ENCODE measurements around the gene IL11RA. TPM values are rescaled to one million over a fixed set of nuclear protein-coding genes. Genes with fewer than 3 reads are reported as not detected.

The IL11RA gene
- total and polyA plus RNA-seq, 9 donors, result 95.8 to 181 (median 137) TPM

- H3K4me3 ChIP-seq (ENCODE audit: low read length), result peak within 1 kb of the TSS; percentile 79
- WGBS (ENCODE audit: insufficient coverage), result under 1% methylated on average over 74 of the region's 77 CpGs
These were observed 39.9 kb upstream of the IL11RA start, which contains the start of gene RPP25L for GRCh38 chr9:34611811-34612787. Gene RPP25L, minus strand, starts transcription at chr9:34612097. Its CDS starts 801 bp downstream, at chr9:34611296.

GRCh38 chr9:34612788-34613390 is 39.1 kb upstream of the IL11RA start:
- no peaks in the 10 kb centered on the region for H3K27me3 ChIP-seq (ENCODE audit: control insufficient read depth, insufficient read depth, low read length)
- 1% methylated on average over 13 of the region's 15 CpGs for whole genome bisulfite sequencing (ENCODE audit: insufficient coverage)
- H3K9me3 ChIP-seq (replicated peaks; ENCODE audit: control insufficient read depth, low read depth, low read length), result no peaks in the 10 kb centered on the region
- peaks cover 23% of the 10 kb centered on the region for H3K4me1 ChIP-seq (ENCODE audit: control insufficient read depth, insufficient read depth, low read length)
- peak; percentile 89 for DNase-seq
- peak overlapping the region; percentile 79 for H3K4me3 ChIP-seq (ENCODE audit: low read length)
- peaks cover 37% of the 10 kb centered on the region for H3K36me3 ChIP-seq (ENCODE audit: control insufficient read depth, insufficient read depth, low read length)
- peak overlapping the region; percentile 84 for H3K27ac ChIP-seq (ENCODE audit: low read length)

More at GRCh38 chr9:34611811-34612787, 39.9 kb upstream of the IL11RA start, which contains the start of gene RPP25L:
- Histone ChIP-seq H3K9me3 (replicated peaks; ENCODE audit: control insufficient read depth, low read depth, low read length) (no peaks in the 10 kb centered on the region), H3K4me1 (ENCODE audit: control insufficient read depth, insufficient read depth, low read length) (peaks cover 23% of the 10 kb centered on the region), H3K36me3 (ENCODE audit: control insufficient read depth, insufficient read depth, low read length) (peaks cover 29% of the 10 kb centered on the region), H3K27ac (ENCODE audit: low read length) (peak within 1 kb of the TSS; percentile 84), H3K27me3 (ENCODE audit: control insufficient read depth, insufficient read depth, low read length) (no peaks in the 10 kb centered on the region)
- DNase-seq, result peak; percentile 96

GRCh38 chr9:34615132-34615531 is 36.9 kb upstream of the IL11RA start:
- DNase-seq, result no peak
- H3K4me3 ChIP-seq (ENCODE audit: low read length), result no peak overlapping the region
- peaks cover 45% of the 10 kb centered on the region for H3K36me3 ChIP-seq (ENCODE audit: control insufficient read depth, insufficient read depth, low read length)
- no peak overlapping the region for H3K27ac ChIP-seq (ENCODE audit: low read length)
- peaks cover 31% of the 10 kb centered on the region for H3K4me1 ChIP-seq (ENCODE audit: control insufficient read depth, insufficient read depth, low read length)
- no peaks in the 10 kb centered on the region for H3K27me3 ChIP-seq (ENCODE audit: control insufficient read depth, insufficient read depth, low read length)
- H3K9me3 ChIP-seq (replicated peaks; ENCODE audit: control insufficient read depth, low read depth, low read length), result no peaks in the 10 kb centered on the region
- WGBS (ENCODE audit: insufficient coverage), result 20% methylated on average over 1 of the region's 2 CpGs

- H3K4me3 ChIP-seq (ENCODE audit: low read length), result peak within 1 kb of the TSS; percentile 95
- H3K27ac ChIP-seq (ENCODE audit: low read length), result peak within 1 kb of the TSS; percentile 20
- peaks cover 22% of the 10 kb centered on the region for H3K4me1 ChIP-seq (ENCODE audit: control insufficient read depth, insufficient read depth, low read length)
- 3% methylated on average over 41 of the region's 43 CpGs for WGBS (ENCODE audit: insufficient coverage)
- H3K9me3 ChIP-seq (replicated peaks; ENCODE audit: control insufficient read depth, low read depth, low read length), result peaks cover 4% of the 10 kb centered on the region
- peaks cover 44% of the 10 kb centered on the region for H3K27me3 ChIP-seq (ENCODE audit: control insufficient read depth, insufficient read depth, low read length)
- H3K36me3 ChIP-seq (ENCODE audit: control insufficient read depth, insufficient read depth, low read length), result peaks cover 32% of the 10 kb centered on the region
- peak; percentile 98 for DNase-seq
These were observed 31.7 kb upstream of the IL11RA start, which contains the start of gene DCTN3 for GRCh38 chr9:34620061-34620994. Gene DCTN3, minus strand, starts transcription at chr9:34620495. Its CDS starts 31 bp downstream, at chr9:34620464.

GRCh38 chr9:34623374-34624235 is 28.4 kb upstream of the IL11RA start:
- H3K27me3 ChIP-seq (ENCODE audit: control insufficient read depth, insufficient read depth, low read length), result peaks cover 75% of the 10 kb centered on the region
- H3K4me1 ChIP-seq (ENCODE audit: control insufficient read depth, insufficient read depth, low read length), result peaks cover 22% of the 10 kb centered on the region
- peaks cover 3% of the 10 kb centered on the region for H3K36me3 ChIP-seq (ENCODE audit: control insufficient read depth, insufficient read depth, low read length)
- H3K4me3 ChIP-seq (ENCODE audit: low read length), result no peak overlapping the region
- 4% methylated on average over 46 of the region's 63 CpGs for WGBS (ENCODE audit: insufficient coverage)
- DNase-seq, result no peak
- peaks cover 4% of the 10 kb centered on the region for H3K9me3 ChIP-seq (replicated peaks; ENCODE audit: control insufficient read depth, low read depth, low read length)
- H3K27ac ChIP-seq (ENCODE audit: low read length), result no peak overlapping the region

- peaks cover 83% of the 10 kb centered on the region for H3K27me3 ChIP-seq (ENCODE audit: control insufficient read depth, insufficient read depth, low read length)
- peaks cover 23% of the 10 kb centered on the region for H3K4me1 ChIP-seq (ENCODE audit: control insufficient read depth, insufficient read depth, low read length)
- peaks cover 4% of the 10 kb centered on the region for H3K9me3 ChIP-seq (replicated peaks; ENCODE audit: control insufficient read depth, low read depth, low read length)
- no peak for DNase-seq
- WGBS (ENCODE audit: insufficient coverage), result 4% methylated on average over 32 of the region's 39 CpGs
- H3K4me3 ChIP-seq (ENCODE audit: low read length), result no peak overlapping the region
- no peaks in the 10 kb centered on the region for H3K36me3 ChIP-seq (ENCODE audit: control insufficient read depth, insufficient read depth, low read length)
- no peak overlapping the region for H3K27ac ChIP-seq (ENCODE audit: low read length)
These were observed 27.4 kb upstream of the IL11RA start for GRCh38 chr9:34624475-34625185.

- DNase-seq, result no peak
- H3K27ac ChIP-seq (ENCODE audit: low read length), result no peak overlapping the region
- H3K9me3 ChIP-seq (replicated peaks; ENCODE audit: control insufficient read depth, low read depth, low read length), result peaks cover 4% of the 10 kb centered on the region
- H3K36me3 ChIP-seq (ENCODE audit: control insufficient read depth, insufficient read depth, low read length), result no peaks in the 10 kb centered on the region
- H3K27me3 ChIP-seq (ENCODE audit: control insufficient read depth, insufficient read depth, low read length), result peaks cover 89% of the 10 kb centered on the region
- no peak overlapping the region for H3K4me3 ChIP-seq (ENCODE audit: low read length)
- peaks cover 19% of the 10 kb centered on the region for H3K4me1 ChIP-seq (ENCODE audit: control insufficient read depth, insufficient read depth, low read length)
- 33% methylated on average over 2 of the region's 3 CpGs for WGBS (ENCODE audit: insufficient coverage)
These were observed 26.8 kb upstream of the IL11RA start for GRCh38 chr9:34625186-34625486.

- 17% methylated on average over 16 of the region's 20 CpGs for WGBS (ENCODE audit: insufficient coverage)
These were observed 24.0 kb upstream of the IL11RA start for GRCh38 chr9:34627716-34628655.

More at GRCh38 chr9:34627716-34628655, 24.0 kb upstream of the IL11RA start:
- no peak for DNase-seq
- Histone ChIP-seq H3K36me3 (ENCODE audit: control insufficient read depth, insufficient read depth, low read length) (no peaks in the 10 kb centered on the region), H3K4me1 (ENCODE audit: control insufficient read depth, insufficient read depth, low read length) (peaks cover 13% of the 10 kb centered on the region), H3K27ac (ENCODE audit: low read length) (no peak overlapping the region), H3K27me3 (ENCODE audit: control insufficient read depth, insufficient read depth, low read length) (peaks cover 79% of the 10 kb centered on the region), H3K4me3 (ENCODE audit: low read length) (no peak overlapping the region), H3K9me3 (replicated peaks; ENCODE audit: control insufficient read depth, low read depth, low read length) (no peaks in the 10 kb centered on the region)
